NOMO-1 (cell line): ENCODE measurements around the gene RTF2.

Experiments
- DNase-seq, 2 experiments: peaks; one replicate each; lab custom pipeline; 2025; ENCODE audit not compliant: unreplicated experiment in 2 of 2; lab: John Stamatoyannopoulos, UW

RTF2 gene

GRCh38 chr20:56437196-56437960 lies 31.0 kb upstream of the RTF2 start:
- no peak for DNase-seq

- DNase-seq, result no peak
These were observed 30.1 kb upstream of the RTF2 start for GRCh38 chr20:56438284-56438683.

- DNase-seq, result no peak
These were observed 28.6 kb upstream of the RTF2 start for GRCh38 chr20:56439771-56440291.

DNA sequence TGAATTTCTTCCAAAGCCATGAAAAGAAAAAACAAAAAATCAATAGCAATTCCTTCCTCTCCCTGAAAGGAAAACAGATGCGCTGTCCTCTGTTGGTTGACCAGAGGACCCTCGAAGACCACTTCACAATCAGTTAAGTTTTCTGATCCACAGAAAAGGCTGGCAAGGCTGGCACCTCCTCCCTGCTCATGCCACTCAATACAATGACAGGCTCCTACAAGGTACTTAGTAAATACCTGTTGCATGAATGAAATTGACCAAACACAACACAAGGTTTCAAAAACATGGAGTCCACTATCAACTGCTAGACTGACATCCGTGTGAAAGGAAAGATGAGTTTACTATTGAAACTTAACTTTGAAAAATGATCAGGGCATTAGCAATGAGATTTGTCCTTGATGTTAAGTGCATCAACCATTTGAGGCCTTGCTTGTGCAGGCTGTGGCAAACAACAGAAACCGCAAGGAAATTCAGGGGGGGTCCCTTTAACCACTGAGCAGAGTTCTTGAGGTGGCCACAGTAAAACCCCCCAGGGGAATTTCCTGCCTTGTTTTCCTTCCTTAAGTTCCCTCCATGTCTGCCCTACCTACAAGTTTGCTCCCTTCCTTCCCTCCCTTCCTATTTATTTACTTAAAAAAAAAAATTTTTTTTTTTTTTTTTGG lies 27.9 kb upstream of the RTF2 start:
- DNase-seq, result no peak

DNA sequence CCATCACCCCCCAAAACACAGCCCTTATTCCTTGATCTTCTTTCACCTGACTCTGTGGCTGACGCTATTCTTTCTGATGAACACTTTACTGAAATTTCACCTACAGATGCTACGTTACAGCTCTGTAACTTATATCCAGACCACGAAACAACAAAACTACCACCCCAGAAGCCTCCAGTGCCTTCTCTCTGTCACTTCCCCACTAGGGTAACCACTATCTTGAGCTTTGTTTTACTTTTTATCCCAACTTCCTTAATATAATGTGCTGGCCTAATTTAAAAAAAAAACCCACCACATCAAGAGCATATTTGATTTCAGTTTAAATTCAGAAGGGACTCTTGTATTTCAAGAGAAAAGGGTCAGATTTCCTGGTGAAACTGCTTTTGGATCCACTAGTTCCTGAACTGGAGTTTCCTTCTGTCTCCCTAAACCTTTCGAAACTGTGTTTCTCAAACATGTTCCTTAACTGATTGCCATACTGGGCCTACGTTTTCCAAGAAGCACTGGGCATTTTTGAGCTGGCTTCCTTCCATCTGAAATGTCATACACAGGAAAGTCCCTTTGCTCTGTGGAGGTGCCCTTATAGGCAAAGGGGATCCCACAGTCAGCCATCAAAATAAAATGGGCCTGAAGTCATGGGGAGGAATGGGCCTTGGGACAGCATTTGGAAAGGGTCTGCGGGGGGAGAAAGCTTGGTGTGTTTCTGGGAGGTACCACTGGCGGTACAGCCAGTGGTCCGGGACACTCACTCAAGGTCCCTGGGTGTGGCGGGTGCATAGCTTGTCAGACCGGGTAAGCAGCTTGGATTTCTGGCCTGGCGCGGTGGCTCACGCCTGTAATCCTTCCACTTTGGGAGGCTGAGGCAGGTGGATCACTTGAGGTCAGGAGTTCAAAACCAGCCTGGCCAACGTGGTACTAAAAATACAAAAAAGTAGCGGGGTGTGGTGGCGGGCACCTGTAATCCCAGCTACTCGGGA lies 25.8 kb upstream of the RTF2 start:
- DNase-seq, result peak; percentile 7 to 29

GRCh38 chr20:56443654-56444540 lies 24.5 kb upstream of the RTF2 start:
- no peak for DNase-seq

DNA sequence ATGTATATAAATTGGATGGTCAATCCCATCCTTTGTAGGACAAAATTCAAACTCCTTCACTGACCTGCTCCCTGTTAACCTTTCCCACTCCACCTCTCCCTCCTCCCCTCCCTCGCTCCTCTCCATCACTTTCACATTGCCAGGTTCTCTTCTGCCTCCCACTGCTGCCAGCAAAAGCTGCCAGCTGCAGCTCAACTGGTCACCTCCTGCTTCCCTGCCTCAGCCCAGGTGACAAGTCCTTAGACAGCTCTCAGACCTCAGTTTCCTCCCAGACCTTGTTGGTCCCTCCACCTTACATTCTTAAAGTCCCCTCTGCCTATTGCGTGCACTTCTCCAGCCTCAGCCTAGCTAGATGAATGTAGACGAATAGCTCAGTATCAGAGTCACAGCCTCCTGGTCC lies 23.3 kb upstream of the RTF2 start:
- DNase-seq, result no peak

DNA sequence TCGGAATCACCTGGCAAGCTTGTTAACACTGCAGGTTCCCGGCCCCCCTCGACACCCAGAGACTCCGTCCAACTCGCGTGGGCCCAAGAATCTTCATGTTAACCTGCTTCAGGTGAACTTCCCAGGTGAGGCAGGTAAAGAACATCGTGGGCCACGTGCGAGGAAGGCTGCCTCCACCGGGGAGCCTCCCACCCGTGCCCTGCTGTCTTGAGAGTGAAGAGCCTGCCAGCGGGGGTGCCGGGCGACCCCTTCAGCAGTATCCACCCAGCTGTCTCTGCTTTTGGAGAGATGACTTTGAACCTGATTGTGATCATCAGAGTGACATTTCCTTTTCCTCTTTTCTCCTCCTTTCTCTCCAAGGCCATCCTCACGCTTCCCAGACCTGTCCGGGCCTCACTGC lies 22.9 kb upstream of the RTF2 start:
- DNase-seq, result no peak

GRCh38 chr20:56447227-56447626 lies 21.2 kb upstream of the RTF2 start:
- DNase-seq, result no peak

- DNase-seq, result no peak
These were observed 19.0 kb upstream of the RTF2 start for GRCh38 chr20:56449459-56449858.

DNA sequence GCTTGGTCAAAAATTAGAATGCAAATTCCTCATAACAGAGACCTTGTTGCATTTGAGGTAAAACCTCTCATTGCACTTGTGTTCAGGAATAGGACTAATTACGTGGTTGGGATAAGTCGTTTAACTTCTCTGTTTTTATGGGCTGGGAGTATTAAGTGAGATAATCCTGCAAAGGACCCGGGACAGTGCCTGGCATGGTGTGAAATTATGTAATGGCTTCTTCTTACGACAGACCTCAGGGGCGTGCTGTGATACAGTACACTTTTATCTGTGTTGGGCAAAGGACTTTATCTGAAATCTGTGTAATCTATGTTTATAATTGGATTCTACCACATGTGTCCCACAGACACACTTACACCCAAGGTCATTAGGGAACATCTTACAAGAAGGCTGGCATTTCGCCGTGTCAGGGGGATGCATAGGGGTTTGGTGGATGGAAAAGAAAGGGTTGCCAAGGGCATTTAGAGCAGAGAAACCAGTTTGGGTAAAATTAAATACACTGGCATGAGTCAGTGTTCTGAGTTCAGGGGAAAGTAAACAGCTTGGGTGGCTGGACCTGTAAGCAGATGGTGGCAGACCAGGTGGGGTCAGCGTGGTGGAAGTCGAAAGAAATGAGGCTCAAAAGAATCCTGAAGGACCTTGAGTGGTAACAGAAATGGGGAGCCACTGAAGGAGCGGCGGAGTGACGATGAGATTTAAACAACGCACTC lies 17.2 kb upstream of the RTF2 start:
- DNase-seq, result peak; percentile 2 to 11

DNA sequence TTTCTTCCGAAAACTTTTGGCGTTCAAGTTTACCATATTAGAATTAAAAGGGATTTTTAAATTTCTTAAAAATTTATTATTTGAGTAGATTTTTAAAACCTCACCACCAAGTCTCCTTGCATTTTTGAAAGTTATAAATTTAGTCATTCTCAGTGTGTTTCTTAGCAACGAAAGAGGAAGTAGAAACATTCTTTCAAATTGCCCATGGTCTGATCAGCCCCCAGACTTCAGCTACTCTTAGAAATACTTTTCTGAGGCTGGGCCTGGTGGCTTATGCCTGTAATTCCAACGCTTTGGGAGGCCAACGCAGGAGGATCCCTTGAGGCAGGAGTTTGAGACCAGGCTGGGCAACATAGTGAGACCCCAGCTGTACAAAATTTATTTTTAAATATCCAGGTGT lies 15.1 kb upstream of the RTF2 start:
- DNase-seq, result peak; percentile 64 to 79

DNA sequence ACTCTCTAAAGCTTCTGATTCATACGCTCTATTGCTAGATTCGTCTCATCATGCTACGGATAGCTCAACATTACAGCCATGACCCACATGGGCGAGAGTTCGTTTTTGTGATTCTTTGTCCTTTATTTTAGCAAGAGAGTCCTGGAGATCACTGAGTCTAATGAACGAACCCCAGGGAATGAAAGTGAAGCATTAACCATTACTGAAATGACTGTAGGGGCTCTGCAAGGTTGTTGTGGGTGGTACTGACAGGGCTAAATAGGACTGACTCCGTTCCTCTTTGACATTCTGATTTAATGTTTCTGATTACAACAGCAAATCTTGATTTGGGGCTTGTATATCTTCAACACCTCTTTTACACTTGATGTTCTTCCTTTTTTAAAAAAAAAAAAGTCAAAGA lies 13.7 kb upstream of the RTF2 start:
- no peak for DNase-seq

GRCh38 chr20:56458206-56458821 lies 10.1 kb upstream of the RTF2 start:
- DNase-seq, result no peak

DNA sequence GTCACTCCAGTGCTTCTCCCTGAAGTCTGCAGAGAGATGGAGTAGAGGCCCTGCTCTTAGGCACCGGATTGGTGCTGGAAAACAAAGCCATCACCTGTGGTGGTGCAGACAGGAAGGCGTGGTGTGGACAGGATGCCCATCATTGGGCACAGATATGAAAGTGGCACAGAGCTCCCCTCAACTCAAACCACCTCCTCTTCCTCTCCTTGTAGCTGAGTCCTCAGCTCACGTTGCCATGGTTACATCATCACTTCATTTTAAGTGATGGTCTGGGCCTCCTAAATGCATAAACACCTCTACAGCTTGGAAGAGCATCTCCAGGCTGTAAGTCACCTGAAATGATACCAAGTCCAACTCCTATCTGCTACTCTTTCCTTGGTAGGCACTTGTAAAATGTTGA lies 8.0 kb upstream of the RTF2 start:
- DNase-seq, result no peak

- no peak for DNase-seq
These were observed 6.9 kb upstream of the RTF2 start for GRCh38 chr20:56461576-56461975.

- DNase-seq, result peak; percentile 59 to 60
These were observed 5.0 kb upstream of the RTF2 start for GRCh38 chr20:56463428-56463827.

DNA sequence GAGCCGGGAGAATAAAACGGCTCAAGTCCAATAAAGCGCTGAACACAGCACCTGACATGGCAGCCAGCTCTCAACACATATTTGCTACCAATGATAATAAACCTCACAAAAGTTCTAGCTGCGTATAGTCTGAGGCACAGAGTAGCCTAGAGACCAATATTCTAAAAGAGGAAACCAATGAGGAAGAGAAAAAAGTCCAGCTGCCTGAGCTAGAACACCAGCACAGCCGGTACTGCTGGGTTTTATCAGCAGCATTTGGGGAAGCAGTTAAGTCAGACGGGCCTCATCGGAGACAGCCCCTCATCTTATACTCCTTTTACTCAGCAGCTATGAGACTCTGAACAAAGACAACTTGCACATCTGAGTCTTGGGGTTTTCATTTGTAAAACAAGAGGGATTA lies 2.4 kb upstream of the RTF2 start:
- DNase-seq, result peak; percentile 71 to 87

GRCh38 chr20:56467968-56468315 lies 485 bp upstream of the RTF2 start:
- peak in 1 of 2 experiments; percentile 24 for DNase-seq
